HG02970 (cell line): ENCODE results near the gene IL18RAP.

ENCODE experiments used
- ATAC-seq: cut with Tn5 transposase; IDR thresholded peaks from one replicate; pipeline ENCODE4 v1.9.1; 2021; ENCODE audit warnings: mild to moderate bottlenecking, moderate library complexity, moderate number of reproducible peaks; ENCODE audit not compliant: unreplicated experiment, low FRiP score

Gene IL18RAP

DNA sequence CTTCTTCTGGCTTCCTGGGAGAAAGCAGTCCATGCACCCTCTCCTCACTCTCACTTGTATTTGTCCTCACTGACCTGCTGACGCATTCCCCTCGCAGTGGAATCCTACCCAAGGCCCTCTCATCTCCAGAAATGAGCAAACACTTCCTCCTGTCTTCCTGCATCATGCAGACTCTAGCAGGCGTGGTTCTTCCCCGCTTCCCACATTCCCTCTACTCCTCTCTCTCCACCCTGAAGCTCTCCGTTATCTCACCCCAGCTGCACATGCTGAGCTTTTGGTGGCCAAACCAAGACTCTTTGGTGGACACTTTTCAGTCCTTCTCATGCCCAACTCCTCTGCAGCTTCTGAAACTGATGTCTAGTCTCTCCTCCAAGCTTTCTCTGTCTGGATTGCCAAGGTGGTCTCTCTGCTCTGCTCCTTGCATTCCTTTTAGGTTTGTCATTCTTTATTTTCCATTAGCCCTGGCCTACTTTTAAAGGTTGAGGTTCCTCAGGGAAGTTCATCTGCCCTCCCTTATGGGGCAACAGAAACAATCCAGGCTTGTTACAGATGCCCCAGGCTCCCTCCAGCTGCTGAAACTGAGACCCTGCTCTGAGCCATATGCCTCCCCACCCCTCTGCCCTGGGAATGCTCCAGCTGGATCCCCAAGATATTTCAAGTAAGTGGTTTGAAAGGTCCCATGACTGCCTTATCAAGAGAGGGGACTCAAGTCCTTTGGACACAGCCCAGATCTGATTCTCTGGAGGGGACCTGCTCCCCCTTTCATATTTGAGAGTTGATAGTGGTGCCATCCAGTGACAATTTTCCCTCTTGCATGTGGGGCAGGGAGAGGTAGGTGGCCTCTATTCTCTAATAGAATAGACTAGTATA is 835 bp upstream of the IL18RAP start:
- ATAC-seq = no peak

DNA sequence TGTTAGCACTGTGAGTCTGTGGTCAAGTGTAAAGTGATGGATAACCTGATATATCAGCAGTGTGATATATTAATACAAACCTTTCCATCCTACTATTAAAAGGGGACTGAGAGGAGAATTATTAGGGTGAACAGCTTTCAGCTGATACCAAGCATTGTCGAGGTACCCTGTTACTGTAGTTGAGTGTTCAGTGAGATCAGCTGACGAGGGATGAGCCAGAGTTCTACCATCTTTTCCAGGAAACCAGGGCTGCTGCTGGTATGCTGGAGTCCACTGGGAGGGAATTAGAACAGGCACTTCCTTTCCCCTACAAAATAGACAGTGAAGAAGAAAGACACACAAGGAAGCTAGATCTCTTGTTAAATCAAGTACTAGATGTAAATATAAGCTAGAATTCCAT is 408 bp downstream of the IL18RAP start:
- ATAC-seq = no peak

DNA sequence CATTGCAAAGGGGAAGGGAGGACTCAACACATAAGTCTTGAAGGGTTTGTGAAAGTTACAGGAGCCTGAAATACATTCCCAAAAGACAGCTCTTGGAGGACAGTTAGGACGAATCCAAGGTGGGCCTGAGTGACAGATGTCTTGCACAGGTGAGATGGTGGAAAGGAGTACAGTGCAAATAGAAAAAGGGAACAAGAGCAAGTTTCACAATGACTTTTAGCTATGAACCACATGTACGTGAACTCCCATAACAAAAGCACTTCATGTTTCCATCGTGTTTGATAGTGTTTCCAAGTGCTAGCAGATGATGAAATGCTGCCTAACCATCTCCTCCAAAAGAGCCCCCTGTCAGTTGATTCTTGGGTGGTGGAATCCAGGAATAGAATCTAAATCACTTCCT is 1.8 kb downstream of the IL18RAP start:
- peak; percentile 76 for ATAC-seq

DNA sequence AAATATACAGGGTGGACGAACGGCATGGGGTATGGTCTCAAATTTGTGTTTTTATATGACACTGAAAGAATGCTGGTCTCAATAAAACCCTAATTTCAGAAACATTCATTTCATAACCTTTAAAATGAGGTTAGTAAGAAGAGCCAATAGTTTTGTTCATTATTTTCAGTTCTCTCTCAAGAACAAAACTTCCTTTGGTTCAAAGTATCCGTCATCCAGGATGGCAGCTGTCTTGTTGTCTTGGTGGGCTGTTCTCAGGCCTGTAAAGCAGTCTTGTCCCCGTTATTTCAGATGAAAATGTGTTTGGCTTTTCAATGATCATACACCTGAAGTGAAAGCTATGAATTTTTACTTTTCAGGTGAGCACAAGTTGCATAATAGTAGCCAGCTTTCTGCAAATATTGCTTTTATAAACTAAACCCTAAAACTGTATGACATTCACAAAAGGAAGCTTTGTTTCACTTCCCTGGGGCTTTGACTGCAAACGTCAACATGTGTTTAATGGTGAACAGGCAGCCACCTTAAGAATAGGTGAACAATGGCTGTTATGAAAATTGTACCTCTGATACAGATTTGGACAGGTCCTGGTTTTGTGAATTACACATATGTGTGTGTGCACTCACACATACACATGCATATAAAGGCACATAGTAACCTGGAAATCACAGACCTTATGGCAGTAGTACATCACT is 2.6 kb downstream of the IL18RAP start:
- no peak for ATAC-seq

DNA sequence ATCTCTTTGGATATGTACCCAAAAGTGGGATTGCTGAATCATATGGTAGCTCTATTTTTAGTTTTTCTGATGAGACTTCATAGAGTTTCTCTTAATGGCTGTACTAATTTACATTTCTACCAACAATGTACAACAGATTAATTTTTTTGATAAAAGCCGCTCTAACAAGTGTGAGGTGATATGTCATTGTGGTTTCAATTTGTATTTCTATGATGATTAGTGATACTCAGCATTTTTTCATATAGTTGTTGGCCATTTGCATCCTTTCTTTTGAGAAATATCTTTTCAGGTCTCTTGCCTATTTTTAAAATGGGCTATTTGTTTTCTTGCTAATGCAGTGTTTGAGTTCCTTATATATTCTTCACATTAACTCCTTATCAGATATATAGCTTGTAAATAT is 4.3 kb downstream of the IL18RAP start:
- no peak for ATAC-seq

DNA sequence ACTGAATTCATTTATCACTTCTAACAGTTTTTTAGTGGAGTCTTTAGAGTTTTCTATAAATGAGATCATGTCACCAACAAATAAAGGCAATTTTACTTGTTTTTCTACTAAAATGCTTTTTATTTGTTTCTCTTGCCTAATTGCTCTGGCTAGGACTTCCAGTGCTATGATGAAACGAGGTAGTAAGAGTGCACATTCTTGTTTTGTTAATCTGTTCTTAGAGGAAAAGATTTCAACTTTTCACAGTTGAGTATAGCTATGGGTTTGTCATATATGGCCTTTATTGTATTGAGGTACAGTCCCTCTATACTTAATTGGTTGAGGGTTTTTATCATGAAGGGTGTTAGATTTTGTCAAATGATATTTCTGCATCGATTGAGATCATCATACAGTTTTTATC is 5.6 kb downstream of the IL18RAP start:
- no peak for ATAC-seq

DNA sequence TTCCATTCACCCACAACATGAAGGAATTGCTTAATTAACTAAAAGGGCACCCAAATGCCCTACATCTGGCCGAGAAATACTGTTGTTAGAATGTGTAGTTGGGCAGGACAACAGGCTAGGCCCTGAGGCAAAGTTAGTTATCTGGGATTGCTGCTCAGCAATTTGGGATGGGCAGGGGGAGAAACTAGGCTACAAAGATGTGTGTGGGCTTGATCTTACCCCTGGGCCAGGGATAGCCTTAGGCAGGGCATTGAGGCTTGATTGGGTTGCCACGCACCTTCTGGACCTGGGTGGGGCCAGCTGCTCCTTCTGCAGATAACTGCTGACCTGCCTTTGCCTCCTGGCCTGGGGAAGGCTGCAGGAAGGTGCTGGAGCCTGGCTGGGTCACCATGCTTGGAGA is 9.4 kb downstream of the IL18RAP start:
- ATAC-seq = no peak

DNA sequence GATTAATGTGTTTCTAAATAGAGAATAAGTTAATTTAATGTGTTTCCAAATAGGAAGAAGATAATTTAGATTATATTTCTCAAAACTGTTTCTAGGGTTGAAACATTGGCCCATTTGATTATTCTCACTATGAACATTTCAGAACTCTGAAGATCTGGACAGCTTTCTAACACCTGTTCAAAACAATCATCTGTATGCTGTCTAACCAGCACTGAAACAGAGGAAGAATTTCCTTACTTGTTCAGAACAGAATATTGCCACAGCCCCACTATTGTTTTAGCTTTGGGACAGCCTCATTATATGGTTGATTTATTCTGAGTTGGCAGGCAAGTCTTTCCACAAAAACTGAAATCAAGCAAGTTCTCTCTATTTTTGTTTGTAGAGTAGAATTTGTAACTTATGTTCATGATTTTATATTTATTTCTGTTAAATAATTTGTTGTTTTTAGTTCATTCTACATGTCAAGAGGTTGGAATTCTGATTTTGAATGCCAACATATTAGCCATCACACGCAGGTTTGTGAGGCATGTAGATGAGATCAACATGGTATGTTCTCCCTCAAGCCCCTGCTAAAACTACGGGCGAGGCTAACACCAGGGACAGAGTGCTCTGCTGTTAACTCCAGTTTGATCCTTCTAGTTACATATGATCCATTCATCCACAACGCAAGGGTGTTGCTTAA is 11.2 kb downstream of the IL18RAP start:
- no peak for ATAC-seq

DNA sequence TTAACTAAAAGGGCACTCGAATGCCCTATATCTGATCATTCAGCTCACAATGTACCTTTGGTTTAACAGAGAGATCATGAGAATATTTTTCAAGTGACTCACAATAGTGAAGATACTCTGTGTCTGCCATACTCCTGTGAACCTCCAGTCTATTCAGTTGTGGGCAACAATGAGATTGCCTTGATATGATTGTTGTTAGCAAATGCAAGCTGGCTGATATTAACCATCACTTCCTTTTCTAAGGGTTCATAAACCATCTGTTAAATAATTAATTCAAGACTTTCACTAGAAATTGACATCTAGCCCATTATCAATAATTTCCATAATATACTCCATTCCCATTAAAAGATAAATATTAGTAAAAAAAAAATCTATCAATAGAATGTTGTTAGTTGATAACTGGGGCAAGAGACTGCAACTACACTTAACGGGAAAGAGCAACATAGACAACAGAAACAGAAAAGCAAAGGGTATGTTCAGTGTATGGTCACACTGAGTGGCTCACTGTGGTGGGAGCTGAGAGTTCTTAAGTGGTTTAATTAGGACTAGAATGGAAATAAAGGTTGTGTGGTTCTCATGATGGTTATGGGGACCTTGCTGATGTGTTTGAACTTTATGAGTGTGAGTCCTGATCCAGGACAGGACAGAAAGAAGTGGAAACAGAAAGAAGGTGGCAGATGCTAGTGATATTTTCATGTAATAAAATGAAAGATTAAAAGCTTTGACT is 11.9 kb downstream of the IL18RAP start:
- no peak for ATAC-seq

DNA sequence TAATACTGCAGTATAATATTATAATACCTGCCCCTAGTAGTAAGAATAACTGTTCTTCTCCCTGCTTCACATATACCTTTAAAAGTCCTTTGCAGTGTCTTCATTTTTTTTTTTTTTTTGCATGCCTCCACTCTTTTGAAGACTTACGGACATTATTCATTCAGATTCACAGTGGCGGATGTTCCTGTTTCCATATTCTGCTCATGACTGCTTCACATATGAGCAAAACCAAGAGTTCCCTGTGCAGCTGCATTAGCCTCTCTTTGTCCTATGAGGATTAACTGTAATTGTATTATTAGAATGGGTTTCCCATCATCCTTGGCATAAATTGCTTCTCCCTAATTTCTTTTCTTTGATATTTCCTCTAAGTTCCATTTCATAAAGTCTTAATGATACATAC is 12.8 kb downstream of the IL18RAP start:
- no peak for ATAC-seq

DNA sequence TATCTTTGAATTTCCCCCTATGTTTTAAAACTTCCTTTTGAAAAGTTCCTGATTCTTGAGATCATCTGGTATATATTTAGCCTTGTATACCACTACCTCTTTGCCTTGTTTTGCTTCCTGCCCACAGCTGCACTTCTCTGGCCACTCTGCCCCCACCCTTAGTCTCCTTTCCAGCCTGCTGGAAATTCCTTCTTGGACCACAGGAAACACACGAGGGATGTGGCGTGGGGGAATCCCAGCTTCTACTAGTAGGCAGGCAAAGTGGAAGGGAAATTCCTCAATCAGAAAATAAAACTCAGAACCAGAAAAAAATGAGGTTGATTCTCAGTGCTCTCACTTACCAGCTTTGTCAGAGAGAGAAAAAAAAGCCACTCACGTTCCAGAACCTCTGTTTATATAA is 13.4 kb downstream of the IL18RAP start:
- ATAC-seq = no peak

DNA sequence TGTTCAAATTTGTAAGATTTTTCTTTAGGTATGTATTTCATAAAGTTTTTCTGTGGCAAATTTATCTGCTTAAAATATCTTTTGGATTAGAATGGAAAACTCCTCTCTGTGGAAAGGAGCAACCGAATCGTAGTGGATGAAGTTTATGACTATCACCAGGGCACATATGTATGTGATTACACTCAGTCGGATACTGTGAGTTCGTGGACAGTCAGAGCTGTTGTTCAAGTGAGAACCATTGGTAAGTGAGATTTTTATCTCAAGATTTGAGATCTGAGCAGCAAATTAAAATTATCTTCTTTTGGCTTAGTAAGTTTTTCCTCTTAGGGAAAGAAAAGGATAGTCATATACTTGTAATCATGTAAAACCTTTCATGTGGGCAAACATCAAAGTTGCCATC is 14.2 kb downstream of the IL18RAP start:
- no peak for ATAC-seq

DNA sequence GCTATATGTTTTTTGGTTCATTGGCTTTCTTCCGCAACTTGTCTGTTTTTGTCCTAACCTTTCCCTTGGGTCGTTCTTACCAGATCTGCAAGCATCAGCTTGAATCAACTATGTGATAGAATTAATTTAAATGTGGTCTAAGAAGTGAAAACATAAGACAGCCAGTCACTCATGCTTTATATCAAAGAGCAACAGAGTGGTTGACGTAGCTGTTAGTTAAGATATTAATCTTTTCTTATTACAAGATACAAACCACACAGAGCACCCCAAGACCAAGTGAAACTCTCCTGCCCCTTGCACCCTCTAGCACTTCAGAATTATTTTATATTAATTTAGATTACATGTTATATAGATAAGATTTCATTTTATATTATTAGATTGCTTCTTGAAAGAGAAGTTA is 15.2 kb downstream of the IL18RAP start:
- no peak for ATAC-seq

DNA sequence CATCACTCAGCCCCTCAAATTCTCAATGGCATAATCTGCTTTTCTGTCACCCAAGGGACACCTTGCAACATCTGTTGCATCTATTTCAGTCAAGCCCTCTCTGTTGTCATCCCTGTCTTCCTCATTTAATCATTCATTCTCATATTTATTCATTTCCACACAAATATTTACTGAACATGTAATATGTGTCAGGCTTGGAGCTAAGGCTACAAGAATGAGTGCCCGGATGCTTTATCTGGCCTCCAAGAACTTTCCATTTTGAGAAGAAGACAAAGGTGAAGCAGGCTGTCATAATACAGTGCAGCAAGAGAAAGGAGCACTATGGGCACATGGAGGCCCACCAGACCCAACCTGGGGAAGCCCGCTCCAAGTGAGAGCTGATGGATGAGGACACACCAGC is 15.6 kb downstream of the IL18RAP start:
- ATAC-seq = no peak

DNA sequence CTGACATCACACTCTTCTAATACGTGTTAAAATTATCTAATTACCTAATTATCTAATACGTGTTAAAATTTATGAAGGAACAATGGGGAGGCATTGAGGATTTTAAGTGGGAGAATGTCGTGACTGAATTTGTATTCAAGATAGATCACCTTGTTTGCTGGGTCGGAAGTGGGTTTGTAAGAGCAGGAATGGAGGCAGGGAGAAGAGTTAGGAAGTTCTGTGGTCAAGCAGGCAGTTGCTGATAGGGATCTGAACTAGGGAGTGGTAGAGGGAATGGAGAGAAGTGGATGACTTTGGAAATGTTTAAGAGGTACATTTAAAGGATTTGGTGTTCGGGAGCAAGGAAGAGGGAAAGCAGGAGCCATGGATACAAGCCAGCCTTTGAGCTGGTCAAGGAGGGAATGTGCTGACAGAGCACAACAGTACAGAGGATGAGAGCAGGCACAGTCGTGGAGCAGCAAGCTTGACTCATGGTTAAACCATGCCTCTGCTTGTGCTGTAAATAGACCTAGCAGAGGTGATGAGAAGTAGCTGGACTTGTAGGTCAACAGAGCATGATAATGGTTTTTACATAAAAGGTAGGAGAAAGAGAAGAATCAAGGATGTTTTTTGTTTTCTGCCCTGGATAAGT is 16.2 kb downstream of the IL18RAP start:
- no peak for ATAC-seq

DNA sequence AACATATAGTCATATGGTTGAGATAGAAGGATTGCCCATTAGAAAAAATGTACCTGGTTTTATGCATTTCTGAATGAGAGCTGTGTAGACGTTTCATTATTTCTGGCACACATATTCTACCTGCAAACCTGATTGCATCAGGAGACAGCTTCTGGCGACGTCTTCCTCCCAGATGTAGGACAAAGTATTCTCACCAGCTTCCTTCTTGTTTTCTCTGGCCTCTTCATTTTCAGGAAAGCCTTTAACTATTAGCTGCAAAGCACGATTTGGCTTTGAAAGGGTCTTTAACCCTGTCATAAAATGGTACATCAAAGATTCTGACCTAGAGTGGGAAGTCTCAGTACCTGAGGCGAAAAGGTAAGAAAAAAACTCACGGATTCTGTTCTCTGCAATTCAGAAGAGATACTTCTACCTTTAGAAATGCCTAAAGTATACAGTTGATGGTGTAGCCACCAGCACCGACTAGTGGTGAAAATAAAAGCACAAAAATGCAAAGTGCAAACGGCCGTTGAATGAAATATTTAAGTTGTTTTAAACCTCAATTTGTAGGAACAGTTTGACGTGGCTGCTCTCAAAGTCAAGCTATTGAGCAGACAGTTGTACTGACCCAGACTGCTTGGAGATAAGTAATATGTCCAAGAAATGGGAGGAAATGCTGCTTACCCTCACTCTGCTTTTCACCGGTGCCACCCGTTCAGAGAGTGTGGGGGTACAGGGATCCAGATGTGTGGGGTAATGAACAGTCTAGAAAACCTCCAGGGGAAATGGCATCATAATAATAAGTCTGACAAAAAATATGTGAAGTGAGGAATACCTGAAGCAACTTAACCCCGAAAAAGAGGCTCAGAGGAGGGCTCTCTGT is 20.2 kb downstream of the IL18RAP start:
- peak; percentile 70 for ATAC-seq

DNA sequence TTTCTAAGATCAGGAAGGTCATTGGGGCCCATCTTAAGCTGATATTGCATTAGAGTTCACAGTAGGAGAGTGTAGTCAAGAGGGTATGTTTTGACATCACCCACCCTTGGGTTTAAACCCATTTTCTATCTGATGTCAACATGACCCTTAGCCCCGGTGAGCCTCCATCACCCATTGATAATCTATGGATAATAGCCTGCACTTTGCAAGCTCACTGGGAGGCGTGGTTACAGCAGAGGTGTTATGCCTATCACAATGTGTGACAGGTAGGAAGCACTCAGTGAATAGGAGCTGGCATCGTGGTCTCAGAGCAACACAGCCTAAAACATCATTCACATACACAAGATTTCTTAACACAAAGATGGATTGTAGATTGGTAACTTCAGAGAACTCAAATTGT is 21.3 kb downstream of the IL18RAP start:
- no peak for ATAC-seq

DNA sequence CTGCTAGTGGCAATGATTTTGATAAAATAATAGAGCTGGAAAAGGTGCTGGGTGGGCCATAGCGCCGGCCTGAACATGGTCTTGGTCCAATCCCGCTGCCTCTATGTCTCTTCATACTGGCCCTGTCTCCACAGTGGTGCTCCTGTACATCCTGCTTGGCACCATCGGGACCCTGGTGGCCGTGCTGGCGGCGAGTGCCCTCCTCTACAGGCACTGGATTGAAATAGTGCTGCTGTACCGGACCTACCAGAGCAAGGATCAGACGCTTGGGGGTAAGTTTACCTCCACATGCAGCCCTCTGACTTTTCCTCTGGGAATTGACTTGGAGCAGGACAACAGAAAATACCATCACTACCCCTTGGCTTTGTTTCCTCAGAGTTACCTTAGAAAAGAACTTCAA is 24.0 kb downstream of the IL18RAP start:
- no peak for ATAC-seq

DNA sequence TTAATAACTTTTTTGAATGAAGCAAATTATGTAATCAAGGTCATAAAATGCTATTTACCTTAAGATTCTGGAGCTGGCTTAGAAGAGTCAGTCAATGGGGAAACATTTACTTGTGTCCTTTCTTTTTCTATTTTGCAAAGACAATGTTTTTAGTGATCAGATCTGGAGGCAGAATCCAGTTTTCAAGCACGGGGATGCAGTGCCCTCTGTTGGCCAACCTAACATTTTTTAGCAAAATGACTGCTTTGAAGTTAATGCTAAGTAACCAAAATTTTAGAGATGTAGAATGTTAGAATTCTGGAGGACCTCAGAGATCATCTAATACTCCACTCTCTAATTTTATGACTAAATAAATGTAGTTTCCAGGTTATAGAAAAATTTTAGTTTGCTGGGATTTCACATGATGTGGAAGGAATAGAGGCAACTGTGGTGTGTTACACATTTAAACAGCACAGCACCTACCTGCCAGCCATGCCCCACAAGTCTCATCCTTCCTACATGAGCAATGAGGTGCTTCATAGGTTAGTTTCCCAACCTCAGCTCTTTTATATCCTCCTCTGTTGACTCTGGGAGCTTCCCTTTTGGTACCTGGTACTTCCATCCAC is 26.5 kb downstream of the IL18RAP start:
- ATAC-seq = no peak
